Testis (tissue), 3 donors: ENCODE results near the gene FIP1L1. TPM values are rescaled to one million over a fixed set of nuclear protein-coding genes. Genes with fewer than 3 reads are reported as not detected.

Experiments
- DNase-seq: peaks from one replicate; pipeline ENCODE4 v3.0.0-alpha.2; 2019
- H3K27ac ChIP-seq, 2 donors: fragments of 200-600 bp; sonication (generic); one replicate each; pipeline ENCODE4 v1.5.1; 2019
- H3K27me3 ChIP-seq: fragments of 200-600 bp; sonication (generic); one replicate; pipeline ENCODE4 v1.5.1; 2019
- H3K36me3 ChIP-seq: fragments of 200-600 bp; sonication (generic); one replicate; pipeline ENCODE4 v1.5.1; 2017; ENCODE audit warnings: low read depth; ENCODE audit errors: missing control alignments
- H3K4me1 ChIP-seq: fragments of 200-600 bp; sonication (generic); one replicate; pipeline ENCODE4 v1.5.1; 2019
- H3K4me3 ChIP-seq, 2 donors: fragments of 200-600 bp; sonication (generic); one replicate each; pipeline ENCODE4 v1.5.1; 2017 to 2019
- H3K9me3 ChIP-seq: fragments of 200-600 bp; sonication (generic); one replicate; pipeline ENCODE4 v1.5.1; 2017
- CTCF ChIP-seq, 3 experiments: fragments of 450-650 bp in 2 of 3; fragments of 200-600 bp in 1 of 3; sonication (generic) in 1 of 3; IDR thresholded peaks; one replicate each; pipeline ENCODE4 v1.5.1; 2016 to 2019; ENCODE audit warnings: antibody characterized with exemption in 3 of 3, mild to moderate bottlenecking in 2 of 3, moderate library complexity in 1 of 3
- POLR2A ChIP-seq: fragments of 450-650 bp; IDR thresholded peaks from one replicate; pipeline ENCODE4 v1.6.1; 2017; ENCODE audit warnings: antibody characterized with exemption, mild to moderate bottlenecking, moderate library complexity
- WGBS, 2 donors: methylation state at CpG; one replicate each; pipeline ENCODE4 v1.1.5; 2018; 5-methylcytosine and 5-hydroxymethylcytosine counted together
- intact Hi-C: fragments of 100-400 bp; cut with DNase I; formaldehyde crosslinking; loops from one replicate; pipeline ENCODE4 v1.15.1; 2023; ENCODE audit warnings: low total_unique reads
- polyA plus RNA-seq: library from polyadenylated mRNA; stranded (reverse); fragments of 350-450 nt; fragmentation: Illumina TruSeq; extraction: RNeasy Lipid Tissue Mini Kit (QIAGEN cat#74804); gene quantifications from one replicate; pipeline ENCODE4 v1.2.3, GENCODE V29; 2014; ENCODE audit warnings: low read depth, low replicate concordance; ENCODE audit not compliant: insufficient read depth
- total RNA-seq, 2 donors: library from RNA; depleted of rRNA; stranded (reverse); fragments of >200 nt; gene quantifications; one replicate each; pipeline ENCODE4 v1.2.3, GENCODE V29; 2016

FIP1L1 gene
- total and polyA plus RNA-seq, 3 donors from 2014 or later = 87.9 to 110 (median 91.3) TPM

GRCh38 chr4:53508446-53508845, 131.0 kb downstream of the FIP1L1 start:
- intact Hi-C loops = no loop called here
- no peak for TF ChIP-seq CTCF (IDR thresholded peaks at IDR 0.05)
- H3K9me3 ChIP-seq = no peaks in the 10 kb centered on the region
- H3K4me1 ChIP-seq = peaks cover 7% of the 10 kb centered on the region
- no peak for DNase-seq
- H3K36me3 ChIP-seq = no peaks in the 10 kb centered on the region
- WGBS, 2 donors = 50 to 65% methylated on average over 1 of the region's 1 CpG
- no peaks in the 10 kb centered on the region for H3K27me3 ChIP-seq
- peak overlapping the region in 1 of 2 donors; percentile 30 for H3K4me3 ChIP-seq
- no peak overlapping the region for H3K27ac ChIP-seq

- intact Hi-C loops = no loop called here
- H3K4me3 ChIP-seq = no peak overlapping the region
- H3K27ac ChIP-seq = no peak overlapping the region
- no peaks in the 10 kb centered on the region for H3K9me3 ChIP-seq
- peaks cover 7% of the 10 kb centered on the region for H3K4me1 ChIP-seq
- H3K36me3 ChIP-seq = no peaks in the 10 kb centered on the region
- 22 to 23% methylated on average over 4 to 5 of the region's 5 CpGs for WGBS, 2 donors
- TF ChIP-seq POLR2A (no peak), CTCF (IDR thresholded peaks at IDR 0.05) (no peak)
- no peaks in the 10 kb centered on the region for H3K27me3 ChIP-seq
- no peak for DNase-seq
These were observed 132.9 kb downstream of the FIP1L1 start for GRCh38 chr4:53510321-53510720.

Other genes starting within 250 kb of the FIP1L1 start
- 10 to 100 TPM; 21.3 to 24.5 TPM for gene SCFD2, start 11.6 kb upstream of the FIP1L1 start, total RNA-seq
- 6.0 TPM for gene SCFD2, start 11.6 kb upstream of the FIP1L1 start, polyA plus RNA-seq
- gene LNX1, start 213.8 kb downstream of the FIP1L1 start, total RNA-seq = 1 to 10 TPM; 4.3 to 5.8 TPM
- 8.3 TPM for gene LNX1, start 213.8 kb downstream of the FIP1L1 start, polyA plus RNA-seq